Measurements from ENCODE around the gene C3orf80.

DNA sequence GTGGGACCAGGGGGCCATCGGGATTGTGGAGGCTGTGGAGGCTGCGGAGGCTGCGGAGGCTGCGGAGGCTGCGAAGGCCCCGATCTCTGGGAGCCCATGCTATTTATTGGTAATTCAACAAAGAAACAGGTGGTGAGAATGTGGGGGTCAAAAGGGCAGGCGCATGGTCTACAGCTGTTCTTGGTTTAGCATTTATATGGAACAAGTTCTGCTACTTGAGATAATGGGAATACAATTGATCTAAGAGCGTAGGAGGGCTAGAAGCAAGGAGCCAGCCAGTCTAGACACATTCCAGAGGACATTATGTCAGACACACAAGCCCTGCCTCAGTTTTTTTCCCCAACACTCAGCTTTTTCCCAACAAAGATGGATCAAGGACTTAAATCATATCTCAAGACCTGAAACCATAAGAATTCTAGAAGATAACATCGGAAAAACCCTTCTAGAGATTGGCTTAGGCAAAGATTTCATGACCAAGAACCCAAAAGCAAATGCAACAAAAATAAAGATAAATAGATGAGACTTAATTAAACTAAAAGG is 20.1 kb downstream of the C3orf80 start:
- TF ChIP-seq, protein P1, sequence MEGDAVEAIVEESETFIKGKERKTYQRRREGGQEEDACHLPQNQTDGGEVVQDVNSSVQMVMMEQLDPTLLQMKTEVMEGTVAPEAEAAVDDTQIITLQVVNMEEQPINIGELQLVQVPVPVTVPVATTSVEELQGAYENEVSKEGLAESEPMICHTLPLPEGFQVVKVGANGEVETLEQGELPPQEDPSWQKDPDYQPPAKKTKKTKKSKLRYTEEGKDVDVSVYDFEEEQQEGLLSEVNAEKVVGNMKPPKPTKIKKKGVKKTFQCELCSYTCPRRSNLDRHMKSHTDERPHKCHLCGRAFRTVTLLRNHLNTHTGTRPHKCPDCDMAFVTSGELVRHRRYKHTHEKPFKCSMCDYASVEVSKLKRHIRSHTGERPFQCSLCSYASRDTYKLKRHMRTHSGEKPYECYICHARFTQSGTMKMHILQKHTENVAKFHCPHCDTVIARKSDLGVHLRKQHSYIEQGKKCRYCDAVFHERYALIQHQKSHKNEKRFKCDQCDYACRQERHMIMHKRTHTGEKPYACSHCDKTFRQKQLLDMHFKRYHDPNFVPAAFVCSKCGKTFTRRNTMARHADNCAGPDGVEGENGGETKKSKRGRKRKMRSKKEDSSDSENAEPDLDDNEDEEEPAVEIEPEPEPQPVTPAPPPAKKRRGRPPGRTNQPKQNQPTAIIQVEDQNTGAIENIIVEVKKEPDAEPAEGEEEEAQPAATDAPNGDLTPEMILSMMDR (IDR thresholded peaks at IDR 0.05; ENCODE audit: low read depth, low read length, poor library complexity, severe bottlenecking): no peak
- TF ChIP-seq EZH2phosphoT487 (IDR thresholded peaks at IDR 0.05; ENCODE audit: borderline replicate concordance, low read length): no peak
